Neural progenitor cell (in vitro differentiated cells): ENCODE data around the gene BMPER. TPM values are rescaled to one million over a fixed set of nuclear protein-coding genes. Genes with fewer than 3 reads are reported as not detected.

Source experiments
- DNase-seq: peaks from one replicate; pipeline ENCODE4 v3.0.0-alpha.2; 2016; ENCODE audit warnings: low spot score
- H2AFZ ChIP-seq: fragments of 200-600 bp; sonication (generic); replicated peaks from 2 replicates; pipeline ENCODE4 v1.6.1; 2016; ENCODE audit warnings: antibody characterized with exemption
- H3F3A ChIP-seq: fragments of 200-600 bp; sonication (generic); 2 replicates; pipeline ENCODE4 v1.6.1; 2016; ENCODE audit warnings: antibody characterized with exemption, low read depth
- H3K27ac ChIP-seq: fragments of 200-600 bp; sonication (generic); 2 replicates; pipeline ENCODE4 v1.5.1; 2016; ENCODE audit warnings: mild to moderate bottlenecking
- H3K27me3 ChIP-seq: fragments of 200-600 bp; sonication (generic); 2 replicates; pipeline ENCODE4 v1.6.1; 2016; ENCODE audit warnings: mild to moderate bottlenecking, moderate library complexity
- H3K36me3 ChIP-seq: fragments of 200-600 bp; sonication (generic); 2 replicates; pipeline ENCODE4 v1.5.1; 2016
- H3K4me1 ChIP-seq: fragments of 200-600 bp; sonication (generic); 2 replicates; pipeline ENCODE4 v1.6.1; 2016; ENCODE audit warnings: mixed run types
- H3K4me2 ChIP-seq: fragments of 200-600 bp; sonication (generic); 2 replicates; pipeline ENCODE4 v1.6.1; 2016
- H3K4me3 ChIP-seq: fragments of 200-600 bp; sonication (generic); 2 replicates; pipeline ENCODE4 v1.5.1; 2016
- H3K79me2 ChIP-seq: fragments of 200-600 bp; sonication (generic); 2 replicates; pipeline ENCODE4 v1.6.1; 2016; ENCODE audit warnings: low read depth
- H3K9ac ChIP-seq: fragments of 200-600 bp; sonication (generic); 2 replicates; pipeline ENCODE4 v1.6.1; 2016
- H3K9me3 ChIP-seq: fragments of 200-600 bp; sonication (generic); 2 replicates; pipeline ENCODE4 v1.5.1; 2016; ENCODE audit warnings: low read depth
- H4K20me1 ChIP-seq: fragments of 200-600 bp; sonication (generic); 2 replicates; pipeline ENCODE4 v1.6.1; 2016; ENCODE audit warnings: low read depth
- H3K27ac Mint-ChIP-seq: 3 replicates; pipeline ENCODE4 v1.8.0; 2021; ENCODE audit warnings: mixed read lengths
- H3K27me3 Mint-ChIP-seq: 2 replicates; pipeline ENCODE4 v1.8.0; 2022; ENCODE audit warnings: low read depth, mild to moderate bottlenecking, inconsistent platforms, moderate library complexity, mixed read lengths; ENCODE audit not compliant: insufficient read depth
- H3K36me3 Mint-ChIP-seq: 3 replicates; pipeline ENCODE4 v1.8.0; 2021; ENCODE audit warnings: mixed read lengths
- H3K4me1 Mint-ChIP-seq: 3 replicates; pipeline ENCODE4 v1.8.0; 2021; ENCODE audit warnings: mixed read lengths
- H3K4me3 Mint-ChIP-seq: 3 replicates; pipeline ENCODE4 v1.8.0; 2021; ENCODE audit warnings: mild to moderate bottlenecking, moderate library complexity, mixed read lengths
- H3K9me3 Mint-ChIP-seq: 3 replicates; pipeline ENCODE4 v1.8.0; 2020; ENCODE audit warnings: mixed read lengths
- EZH2 ChIP-seq: fragments of 200-600 bp; sonication (generic); IDR thresholded peaks from 2 replicates; pipeline ENCODE4 v1.6.1; 2017; ENCODE audit warnings: antibody characterized with exemption, mild to moderate bottlenecking, moderate library complexity
- EZH2phosphoT487 ChIP-seq: fragments of 200-600 bp; sonication (generic); IDR thresholded peaks from 2 replicates; pipeline ENCODE4 v1.6.1; 2017; ENCODE audit warnings: antibody characterized with exemption
- total RNA-seq: library from RNA; depleted of rRNA; stranded (reverse); fragments of >200 nt; gene quantifications from 2 replicates; pipeline ENCODE4 v1.2.3, GENCODE V29; 2015; ENCODE audit warnings: low replicate concordance
- TF ChIP-seq, protein P1 (sequence below): fragments of 200-600 bp; sonication (generic); IDR thresholded peaks from 2 replicates; pipeline ENCODE4 v1.5.1; 2017; ENCODE audit warnings: antibody characterized with exemption, mild to moderate bottlenecking

The BMPER gene
- total RNA-seq, 1 donor from 2014 or later = 1.2 TPM

DNA sequence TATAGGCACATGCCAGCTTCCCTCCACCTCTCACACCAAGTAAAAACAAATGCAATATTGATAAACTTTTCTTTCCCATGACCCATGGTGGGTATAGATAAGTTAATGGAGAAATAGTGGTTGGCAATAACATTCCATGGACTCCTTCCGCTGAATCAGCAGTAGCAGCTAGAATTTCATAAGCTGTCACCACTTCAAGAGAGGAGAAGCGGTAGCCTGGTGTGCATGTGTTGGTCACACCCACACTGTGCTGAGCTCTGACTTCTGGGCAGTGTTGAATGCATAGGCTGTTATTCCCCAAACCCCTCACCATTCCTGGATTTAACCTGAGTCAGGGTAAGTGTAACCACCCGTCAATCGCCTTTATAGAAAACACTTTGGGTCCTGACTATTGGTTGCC lies 32.5 kb upstream of the BMPER start:
- Histone ChIP-seq H3K27ac (peak overlapping the region; percentile 81), H4K20me1 (no peaks in the 10 kb centered on the region), H3K4me2 (peak overlapping the region; percentile 49), H3K79me2 (no peaks in the 10 kb centered on the region), H3K36me3 (no peaks in the 10 kb centered on the region), H3K9me3 (no peaks in the 10 kb centered on the region), H3K4me1 (peaks cover 24% of the 10 kb centered on the region), H3K27me3 (no peaks in the 10 kb centered on the region), H3K9ac (no peak overlapping the region), H3K4me3 (no peak overlapping the region), H2AFZ (no peak overlapping the region), H3F3A (peaks cover 22% of the 10 kb centered on the region)
- H3K4me3 Mint-ChIP-seq = no peak overlapping the region
- H3K4me1 Mint-ChIP-seq = peaks cover 15% of the 10 kb centered on the region
- H3K27ac Mint-ChIP-seq = no peak overlapping the region
- no peak for DNase-seq
- H3K36me3 Mint-ChIP-seq = no peaks in the 10 kb centered on the region
- peaks cover 5% of the 10 kb centered on the region for H3K27me3 Mint-ChIP-seq
- TF ChIP-seq, protein P1, sequence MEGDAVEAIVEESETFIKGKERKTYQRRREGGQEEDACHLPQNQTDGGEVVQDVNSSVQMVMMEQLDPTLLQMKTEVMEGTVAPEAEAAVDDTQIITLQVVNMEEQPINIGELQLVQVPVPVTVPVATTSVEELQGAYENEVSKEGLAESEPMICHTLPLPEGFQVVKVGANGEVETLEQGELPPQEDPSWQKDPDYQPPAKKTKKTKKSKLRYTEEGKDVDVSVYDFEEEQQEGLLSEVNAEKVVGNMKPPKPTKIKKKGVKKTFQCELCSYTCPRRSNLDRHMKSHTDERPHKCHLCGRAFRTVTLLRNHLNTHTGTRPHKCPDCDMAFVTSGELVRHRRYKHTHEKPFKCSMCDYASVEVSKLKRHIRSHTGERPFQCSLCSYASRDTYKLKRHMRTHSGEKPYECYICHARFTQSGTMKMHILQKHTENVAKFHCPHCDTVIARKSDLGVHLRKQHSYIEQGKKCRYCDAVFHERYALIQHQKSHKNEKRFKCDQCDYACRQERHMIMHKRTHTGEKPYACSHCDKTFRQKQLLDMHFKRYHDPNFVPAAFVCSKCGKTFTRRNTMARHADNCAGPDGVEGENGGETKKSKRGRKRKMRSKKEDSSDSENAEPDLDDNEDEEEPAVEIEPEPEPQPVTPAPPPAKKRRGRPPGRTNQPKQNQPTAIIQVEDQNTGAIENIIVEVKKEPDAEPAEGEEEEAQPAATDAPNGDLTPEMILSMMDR = no peak
- TF ChIP-seq EZH2phosphoT487 (no peak), EZH2 (no peak)
- H3K9me3 Mint-ChIP-seq = no peaks in the 10 kb centered on the region

DNA sequence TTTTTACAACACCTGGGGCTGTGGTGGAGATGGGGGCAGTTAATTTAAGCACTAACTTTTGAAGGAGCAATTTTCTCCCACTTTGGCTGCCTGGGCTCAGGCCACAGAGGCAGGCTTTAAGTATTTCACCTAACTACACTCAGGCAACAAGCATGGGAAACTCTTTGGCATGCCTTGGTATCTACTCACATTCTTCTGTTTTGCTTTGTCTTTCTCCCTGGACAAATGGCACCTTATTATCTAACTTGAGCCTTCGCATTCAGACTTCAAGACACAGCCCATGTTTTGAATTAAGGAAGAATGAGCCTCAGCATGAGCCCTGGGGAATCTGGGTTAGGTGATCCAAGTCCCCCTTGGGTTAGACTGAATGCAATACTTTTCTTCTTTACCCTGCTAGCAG lies 31.8 kb upstream of the BMPER start:
- no peak overlapping the region for H3K27ac Mint-ChIP-seq
- peaks cover 15% of the 10 kb centered on the region for H3K4me1 Mint-ChIP-seq
- H3K27me3 Mint-ChIP-seq = peaks cover 5% of the 10 kb centered on the region
- Histone ChIP-seq H3K4me1 (peaks cover 24% of the 10 kb centered on the region), H3K9me3 (no peaks in the 10 kb centered on the region), H3K27ac (peak overlapping the region; percentile 81), H3K4me3 (no peak overlapping the region), H3K4me2 (peak overlapping the region; percentile 49), H2AFZ (no peak overlapping the region), H3K27me3 (no peaks in the 10 kb centered on the region), H3K79me2 (no peaks in the 10 kb centered on the region), H3K9ac (no peak overlapping the region), H4K20me1 (no peaks in the 10 kb centered on the region), H3K36me3 (no peaks in the 10 kb centered on the region), H3F3A (peaks cover 22% of the 10 kb centered on the region)
- TF ChIP-seq EZH2phosphoT487 (no peak), EZH2 (no peak)
- TF ChIP-seq, protein P1 = no peak
- peak; percentile 71 for DNase-seq
- no peaks in the 10 kb centered on the region for H3K36me3 Mint-ChIP-seq
- H3K4me3 Mint-ChIP-seq = no peak overlapping the region
- no peaks in the 10 kb centered on the region for H3K9me3 Mint-ChIP-seq

DNA sequence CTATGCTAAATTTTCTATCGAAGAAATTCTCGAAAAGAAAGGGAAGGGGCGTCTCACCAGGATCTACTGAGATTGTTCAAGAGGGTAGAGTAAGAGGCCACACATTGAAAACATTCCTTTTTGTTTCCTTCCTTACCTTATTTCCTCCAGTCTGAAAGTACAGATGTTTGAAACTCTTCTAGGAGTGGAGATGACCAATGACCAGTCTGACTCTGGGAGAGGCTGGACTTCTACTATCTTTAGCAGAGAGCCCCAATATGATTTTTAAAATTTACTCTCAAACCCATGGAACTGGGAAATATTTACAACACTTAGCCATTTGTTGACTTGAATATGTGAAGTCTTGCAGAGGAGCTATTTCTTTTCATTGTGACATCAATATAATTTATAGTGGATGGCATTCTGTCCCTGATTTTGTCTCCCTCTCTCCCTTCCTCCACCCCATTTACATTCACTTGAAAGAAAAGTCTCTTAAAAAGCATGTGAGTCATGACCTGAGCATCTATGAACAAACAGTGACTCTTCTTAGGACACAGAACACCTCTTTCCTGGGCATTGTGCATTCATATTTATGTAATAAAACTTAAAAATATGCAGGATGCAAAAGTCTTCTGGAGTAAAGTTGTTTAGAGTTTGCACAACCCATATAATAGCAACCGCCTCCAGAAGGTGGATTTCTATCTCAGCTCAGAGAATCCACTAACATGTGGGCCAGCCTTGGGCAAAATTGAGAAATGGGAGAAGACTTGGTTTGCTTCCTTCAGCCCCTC lies 31.2 kb upstream of the BMPER start:
- TF ChIP-seq EZH2phosphoT487 (no peak), EZH2 (no peak)
- TF ChIP-seq, protein P1 = no peak
- Histone ChIP-seq H2AFZ (no peak overlapping the region), H3K4me3 (no peak overlapping the region), H3K27me3 (no peaks in the 10 kb centered on the region), H4K20me1 (no peaks in the 10 kb centered on the region), H3K9ac (no peak overlapping the region), H3K79me2 (no peaks in the 10 kb centered on the region), H3K4me1 (peaks cover 26% of the 10 kb centered on the region), H3K9me3 (no peaks in the 10 kb centered on the region), H3F3A (peaks cover 22% of the 10 kb centered on the region), H3K4me2 (peak overlapping the region; percentile 49), H3K27ac (peak overlapping the region; percentile 81), H3K36me3 (no peaks in the 10 kb centered on the region)
- no peaks in the 10 kb centered on the region for H3K9me3 Mint-ChIP-seq
- peaks cover 15% of the 10 kb centered on the region for H3K4me1 Mint-ChIP-seq
- no peak for DNase-seq
- peaks cover 5% of the 10 kb centered on the region for H3K27me3 Mint-ChIP-seq
- no peaks in the 10 kb centered on the region for H3K36me3 Mint-ChIP-seq
- H3K4me3 Mint-ChIP-seq = no peak overlapping the region
- H3K27ac Mint-ChIP-seq = no peak overlapping the region
